DLD1 (cell line): ENCODE measurements around the gene HLX.

ENCODE experiments used
- in situ Hi-C: cut with HindIII; loops from 2 replicates; pipeline ENCODE4 v1.10.0; 2017; ENCODE audit warnings: low sequenced_read_pairs

Gene HLX

GRCh38 chr1:220882061-220882891, 3.0 kb downstream of the HLX start:
- in situ Hi-C loops = no loop called here

GRCh38 chr1:220884109-220884980, 5.1 kb downstream of the HLX start:
- in situ Hi-C loops = no loop called here

GRCh38 chr1:220884981-220885918, 6.0 kb downstream of the HLX start:
- in situ Hi-C loops = no loop called here

- in situ Hi-C loops = no loop called here
Observed at GRCh38 chr1:220885971-220886370, 6.7 kb downstream of the HLX start.

GRCh38 chr1:220886470-220887201, 7.4 kb downstream of the HLX start:
- in situ Hi-C loops = no loop called here

GRCh38 chr1:220887202-220887519, 7.9 kb downstream of the HLX start:
- in situ Hi-C loops = no loop called here

GRCh38 chr1:220887520-220888416, 8.5 kb downstream of the HLX start:
- in situ Hi-C loops = no loop called here

GRCh38 chr1:220888417-220888986, 9.3 kb downstream of the HLX start:
- in situ Hi-C loops = no loop called here

- in situ Hi-C loops = no loop called here
Observed at GRCh38 chr1:220889333-220889732, 10.1 kb downstream of the HLX start.

GRCh38 chr1:220889848-220890287, 10.6 kb downstream of the HLX start:
- in situ Hi-C loops = no loop called here

- in situ Hi-C loops = no loop called here
Observed at GRCh38 chr1:220890602-220891001, 11.4 kb downstream of the HLX start.

- in situ Hi-C loops = no loop called here
Observed at GRCh38 chr1:220891224-220892085, 12.2 kb downstream of the HLX start.

- in situ Hi-C loops = no loop called here
Observed at GRCh38 chr1:220892086-220892376, 12.8 kb downstream of the HLX start.

- in situ Hi-C loops = no loop called here
Observed at GRCh38 chr1:220892997-220893700, 13.9 kb downstream of the HLX start.

GRCh38 chr1:220893701-220894024, 14.4 kb downstream of the HLX start:
- in situ Hi-C loops = no loop called here

- in situ Hi-C loops = no loop called here
Observed at GRCh38 chr1:220894025-220894923, 15.0 kb downstream of the HLX start.

GRCh38 chr1:220894924-220895256, 15.6 kb downstream of the HLX start:
- in situ Hi-C loops = no loop called here
